Activated T-helper 17 cell treated with anti-CD3 and anti-CD28 coated beads, Interleukin-2, amount 50 U/mL, for 72 hours (primary cell): ENCODE data around the gene TINCR. TPM values are rescaled to one million over a fixed set of nuclear protein-coding genes. Genes with fewer than 3 reads are reported as not detected.

ENCODE experiments used
- ATAC-seq: fragments of 150-1000 bp; cut with Tn5 transposase; replicated peaks from 2 replicates; pipeline ENCODE4 v1.10.0; 2021; ENCODE audit warnings: mild to moderate bottlenecking, moderate library complexity
- H3K27ac Mint-ChIP-seq: one replicate; pipeline ENCODE4 v1.8.0; 2022; ENCODE audit warnings: mixed read lengths
- H3K27me3 Mint-ChIP-seq: one replicate; pipeline ENCODE4 v1.8.0; 2022; ENCODE audit warnings: mixed read lengths
- H3K36me3 Mint-ChIP-seq: one replicate; pipeline ENCODE4 v1.8.0; 2022; ENCODE audit warnings: low read depth, mild to moderate bottlenecking, mixed read lengths
- H3K4me1 Mint-ChIP-seq: one replicate; pipeline ENCODE4 v1.8.0; 2022; ENCODE audit warnings: mixed read lengths
- H3K4me3 Mint-ChIP-seq: one replicate; pipeline ENCODE4 v1.8.0; 2022; ENCODE audit warnings: mild to moderate bottlenecking, mixed read lengths
- H3K9me3 Mint-ChIP-seq: one replicate; pipeline ENCODE4 v1.8.0; 2022; ENCODE audit warnings: mixed read lengths
- total RNA-seq, 2 donors: library from RNA; stranded (reverse); gene quantifications; one replicate each; pipeline ENCODE4 v1.2.3, GENCODE V29; 2022

TINCR gene
- total RNA-seq, 2 donors from 2014 or later = 0.48 to 2.4 TPM

DNA sequence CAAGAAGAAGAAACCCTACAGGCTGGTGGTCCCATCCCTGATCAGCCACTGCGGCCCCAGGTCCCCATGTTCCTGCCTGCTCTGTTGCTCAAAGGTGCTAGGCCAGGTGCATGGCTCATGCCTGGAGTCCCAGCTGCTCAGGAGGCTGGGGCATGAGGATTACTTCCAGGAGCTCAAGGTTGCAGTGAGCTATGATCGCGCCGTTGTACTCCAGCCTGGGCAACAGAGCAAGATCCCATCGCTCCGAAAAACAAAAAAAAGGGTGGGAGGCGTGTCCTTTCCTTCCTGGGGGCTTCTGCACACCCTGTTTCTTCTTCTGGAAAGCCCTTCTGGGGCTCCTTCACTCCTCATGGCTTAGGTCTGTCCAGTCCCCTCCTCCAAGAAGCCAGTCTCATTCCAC is 11.9 kb upstream of the TINCR start:
- peaks cover 5% of the 10 kb centered on the region for H3K36me3 Mint-ChIP-seq
- no peak for ATAC-seq
- H3K27ac Mint-ChIP-seq = no peak overlapping the region
- H3K27me3 Mint-ChIP-seq = no peaks in the 10 kb centered on the region
- no peak overlapping the region for H3K4me3 Mint-ChIP-seq
- no peaks in the 10 kb centered on the region for H3K9me3 Mint-ChIP-seq
- peaks cover 8% of the 10 kb centered on the region for H3K4me1 Mint-ChIP-seq

DNA sequence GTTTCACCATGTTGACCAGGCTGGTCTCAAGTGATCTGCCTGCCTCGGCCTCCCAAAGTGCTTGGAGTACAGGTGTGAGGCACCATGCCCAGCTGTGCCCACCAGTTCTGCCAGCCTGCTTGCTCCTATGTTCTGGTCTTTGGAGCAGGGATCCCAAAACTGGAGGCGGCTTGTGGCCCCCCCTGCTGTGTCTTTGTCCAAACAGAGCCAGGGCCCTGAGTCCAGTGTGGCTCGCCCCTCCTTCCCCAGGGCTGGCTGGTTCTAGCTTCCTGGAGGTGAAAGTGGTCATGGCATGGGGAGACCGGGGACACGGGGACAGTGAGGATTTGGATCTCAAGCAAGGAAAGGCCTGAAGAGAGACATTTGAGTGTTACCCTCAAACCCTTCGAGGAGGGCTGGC is 11.5 kb upstream of the TINCR start:
- Mint-ChIP-seq H3K4me1 (peaks cover 8% of the 10 kb centered on the region), H3K9me3 (no peaks in the 10 kb centered on the region), H3K27me3 (no peaks in the 10 kb centered on the region), H3K4me3 (no peak overlapping the region), H3K27ac (no peak overlapping the region), H3K36me3 (peaks cover 5% of the 10 kb centered on the region)
- no peak for ATAC-seq

DNA sequence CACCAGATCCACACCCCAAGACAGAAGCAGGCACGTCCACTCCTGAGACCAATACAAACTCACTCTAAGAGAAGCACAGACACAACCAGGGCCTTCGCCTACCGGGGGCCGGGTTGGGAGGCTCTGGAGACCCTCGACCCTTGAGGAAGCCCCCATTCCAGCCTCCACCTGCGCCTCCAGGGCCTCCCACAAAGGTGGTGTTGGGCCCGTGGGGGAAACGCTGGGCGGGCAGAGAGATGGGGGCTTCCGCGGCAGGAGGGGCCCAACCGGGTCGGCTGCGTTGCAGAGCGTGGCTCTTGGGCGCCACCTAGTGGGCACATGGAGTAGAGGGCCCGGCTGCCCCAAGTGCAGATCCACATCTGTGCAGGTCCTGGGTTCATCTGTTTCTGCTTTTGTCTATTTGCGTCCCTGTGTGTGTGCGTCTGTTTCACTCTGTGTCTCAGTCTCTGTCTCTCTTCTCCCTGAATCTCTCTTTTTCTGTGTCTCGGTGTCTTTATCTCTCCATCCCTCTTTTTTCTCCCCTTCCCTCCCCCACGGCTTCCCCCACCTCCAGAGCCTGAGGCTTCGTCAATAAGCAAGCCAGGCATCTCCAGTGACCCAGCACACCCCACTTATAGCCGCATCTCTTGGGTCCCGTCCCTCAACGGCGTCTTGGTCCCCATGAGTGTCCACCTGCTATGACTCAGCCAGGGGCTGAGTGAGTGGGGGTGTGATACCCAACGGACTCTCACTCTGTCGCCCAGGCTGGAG is 10.5 kb upstream of the TINCR start:
- Mint-ChIP-seq H3K27ac (no peak overlapping the region), H3K9me3 (no peaks in the 10 kb centered on the region), H3K4me1 (peaks cover 8% of the 10 kb centered on the region), H3K36me3 (no peaks in the 10 kb centered on the region), H3K27me3 (no peaks in the 10 kb centered on the region), H3K4me3 (no peak overlapping the region)
- peak; percentile 84 for ATAC-seq

DNA sequence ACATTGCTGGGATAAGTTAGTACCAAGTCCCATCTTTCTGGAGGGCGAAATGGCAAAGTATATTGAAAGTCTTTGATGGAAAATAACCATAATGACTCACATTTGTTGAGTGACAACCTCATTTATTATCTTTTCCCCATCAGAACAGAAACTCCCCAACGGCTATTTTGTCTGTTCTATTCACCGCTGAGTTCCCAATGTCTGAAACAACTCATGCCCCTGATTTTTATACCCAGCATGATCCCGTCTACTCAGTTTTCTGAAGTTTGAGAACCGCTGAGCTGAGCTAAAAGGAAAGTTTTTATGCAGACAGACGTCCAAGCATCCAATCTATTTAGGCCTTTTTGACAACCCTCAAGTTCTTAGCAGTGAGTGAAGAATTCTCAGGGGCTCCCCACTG is 7.8 kb upstream of the TINCR start:
- Mint-ChIP-seq H3K27ac (no peak overlapping the region), H3K27me3 (no peaks in the 10 kb centered on the region), H3K4me1 (peaks cover 8% of the 10 kb centered on the region), H3K36me3 (no peaks in the 10 kb centered on the region), H3K4me3 (no peak overlapping the region), H3K9me3 (no peaks in the 10 kb centered on the region)
- ATAC-seq = peak; percentile 18

DNA sequence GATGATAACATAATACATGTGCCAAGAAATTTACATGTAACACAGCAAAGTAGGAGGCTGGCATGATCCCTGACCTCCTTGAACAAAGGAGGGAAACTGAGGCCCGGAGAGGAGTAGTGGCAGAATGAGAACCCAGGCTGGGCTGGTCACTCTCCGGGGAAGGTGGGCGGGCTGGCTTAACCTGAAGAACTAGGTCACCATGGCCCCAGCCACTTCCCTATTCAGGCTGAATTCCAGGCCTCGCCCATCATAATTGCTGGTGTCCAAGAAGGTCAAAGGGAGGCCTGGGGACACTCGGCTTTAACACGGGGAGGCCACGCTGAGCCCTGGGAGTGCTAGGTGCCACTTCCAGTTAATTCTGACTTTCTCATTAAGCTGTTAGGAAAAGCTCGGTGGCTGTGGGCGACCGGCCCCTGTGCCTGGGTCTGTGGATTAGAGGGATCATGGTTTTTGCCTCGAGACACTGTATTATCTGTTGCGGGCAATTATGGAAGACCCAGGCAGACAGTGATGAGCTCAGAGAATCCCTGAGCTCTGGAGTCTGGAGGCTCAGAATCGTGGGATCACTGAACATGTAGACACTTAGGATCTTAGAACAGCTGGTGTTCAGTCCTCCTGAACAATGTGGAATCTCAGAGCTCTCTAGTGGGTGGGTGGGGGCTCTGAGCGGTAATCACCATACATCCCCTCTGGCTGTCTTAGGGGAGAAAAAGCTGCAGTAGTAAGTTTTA is 5.0 kb upstream of the TINCR start:
- H3K9me3 Mint-ChIP-seq = no peaks in the 10 kb centered on the region
- ATAC-seq = no peak

DNA sequence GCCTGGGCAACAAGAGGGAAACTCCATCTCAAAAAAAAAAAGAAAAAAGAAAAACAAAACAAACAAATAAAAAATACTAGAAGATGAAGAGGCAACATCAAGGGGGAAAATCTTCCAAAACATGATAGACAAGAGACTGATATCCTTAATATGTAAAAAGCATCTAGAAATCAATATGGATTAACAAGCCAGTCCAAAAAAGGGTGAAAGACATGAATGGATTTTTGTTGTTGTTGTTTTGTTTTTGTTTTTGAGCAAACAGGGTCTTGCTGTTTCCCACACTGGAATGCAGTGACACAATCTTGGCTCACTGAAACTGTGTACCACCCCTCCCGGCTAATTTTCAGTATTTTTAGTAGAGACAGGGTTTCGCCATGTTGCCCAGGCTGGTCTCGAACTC is 4.0 kb upstream of the TINCR start:
- H3K4me3 Mint-ChIP-seq = no peak overlapping the region
- H3K9me3 Mint-ChIP-seq = no peaks in the 10 kb centered on the region
- H3K36me3 Mint-ChIP-seq = no peaks in the 10 kb centered on the region
- no peaks in the 10 kb centered on the region for H3K27me3 Mint-ChIP-seq
- H3K27ac Mint-ChIP-seq = no peak overlapping the region
- H3K4me1 Mint-ChIP-seq = no peaks in the 10 kb centered on the region
- no peak for ATAC-seq

More for the DNA sequence above, 5.0 kb upstream of the TINCR start:
- Mint-ChIP-seq H3K36me3 (no peaks in the 10 kb centered on the region), H3K4me3 (no peak overlapping the region), H3K27ac (no peak overlapping the region), H3K4me1 (peaks cover 1% of the 10 kb centered on the region), H3K27me3 (no peaks in the 10 kb centered on the region)

DNA sequence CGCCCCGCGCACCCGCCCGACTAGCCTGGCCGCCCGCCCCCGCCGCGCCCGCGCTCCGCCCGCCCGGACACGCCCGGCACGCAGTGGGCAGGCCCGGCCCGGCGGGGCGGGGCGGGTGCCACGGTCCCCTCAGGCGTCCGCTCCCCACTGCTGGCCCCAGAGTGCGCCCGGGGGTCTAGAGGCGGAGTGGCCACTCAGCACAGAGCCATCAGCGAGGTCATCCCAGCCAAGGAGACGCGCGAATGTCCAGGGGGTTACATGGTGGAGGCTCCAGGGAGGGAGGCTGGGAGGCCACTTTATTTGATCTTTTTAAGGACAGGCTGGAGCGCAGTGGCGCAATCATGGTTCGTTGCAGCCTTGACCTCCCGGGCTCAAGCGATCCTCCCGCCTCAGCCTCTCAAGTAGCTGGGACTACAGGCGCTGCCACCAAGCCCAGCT is 236 bp upstream of the TINCR start:
- H3K36me3 Mint-ChIP-seq = no peaks in the 10 kb centered on the region
- no peaks in the 10 kb centered on the region for H3K4me1 Mint-ChIP-seq
- H3K27ac Mint-ChIP-seq = no peak overlapping the region
- no peak overlapping the region for H3K4me3 Mint-ChIP-seq
- peaks cover 8% of the 10 kb centered on the region for H3K27me3 Mint-ChIP-seq
- H3K9me3 Mint-ChIP-seq = no peaks in the 10 kb centered on the region
- ATAC-seq = no peak

DNA sequence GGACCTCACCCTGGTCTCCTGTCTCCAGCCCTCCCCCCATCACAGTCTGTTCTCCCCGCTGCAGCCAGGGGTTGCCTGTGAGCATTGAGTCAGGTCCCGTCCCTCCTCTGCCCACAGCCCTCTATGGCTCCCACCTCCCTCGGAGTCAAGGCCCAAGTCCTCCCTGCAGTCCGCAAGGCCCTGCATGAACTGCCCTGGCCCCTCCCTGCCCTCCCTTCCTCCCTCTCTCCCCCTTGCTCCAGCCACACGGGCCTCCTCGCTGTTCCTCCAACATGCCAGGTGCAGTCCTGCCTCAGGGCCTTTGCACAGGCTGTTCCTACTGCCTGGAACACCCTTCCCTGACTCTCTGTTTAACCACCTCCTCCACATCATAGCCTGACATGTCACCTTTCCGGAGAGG is 2.8 kb downstream of the TINCR start:
- Mint-ChIP-seq H3K9me3 (peaks cover 6% of the 10 kb centered on the region), H3K27ac (no peak overlapping the region), H3K27me3 (peaks cover 15% of the 10 kb centered on the region), H3K36me3 (no peaks in the 10 kb centered on the region), H3K4me3 (no peak overlapping the region), H3K4me1 (no peaks in the 10 kb centered on the region)
- no peak for ATAC-seq

DNA sequence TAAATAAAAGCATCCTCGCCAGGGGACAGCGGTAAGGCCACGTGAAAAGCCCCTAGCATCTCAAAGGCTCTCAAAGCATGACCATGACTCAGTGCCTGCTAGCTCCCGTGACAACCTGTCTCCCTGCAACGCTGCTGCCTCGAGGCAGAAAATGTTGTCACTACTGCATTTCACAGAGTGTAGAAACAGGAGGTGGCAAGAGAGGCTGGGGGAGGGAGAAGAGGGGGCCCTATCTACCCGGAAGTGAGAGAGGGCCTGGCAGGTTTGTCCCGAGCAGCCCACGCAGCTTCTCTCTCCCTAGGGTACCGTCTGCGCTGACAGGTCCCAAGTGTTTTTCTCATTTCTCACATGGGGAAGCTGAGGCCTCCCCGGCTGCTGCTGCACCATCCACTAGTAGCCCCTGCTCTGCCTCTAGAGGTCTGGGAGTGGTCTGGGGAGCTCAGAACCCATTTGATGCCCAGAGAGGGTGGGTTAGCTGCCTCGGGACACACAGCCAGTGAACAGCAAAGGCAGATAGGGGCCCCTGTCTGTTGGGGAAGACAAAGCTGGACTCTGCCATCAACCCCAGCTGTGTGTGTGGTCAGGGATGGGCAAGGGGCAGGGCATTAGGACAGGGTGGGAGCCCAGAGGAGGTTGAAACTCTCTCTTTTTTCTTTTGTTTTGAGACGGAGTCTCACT is 3.7 kb downstream of the TINCR start:
- no peak for ATAC-seq
- Mint-ChIP-seq H3K27ac (no peak overlapping the region), H3K27me3 (peaks cover 15% of the 10 kb centered on the region), H3K9me3 (peaks cover 6% of the 10 kb centered on the region), H3K36me3 (no peaks in the 10 kb centered on the region), H3K4me1 (no peaks in the 10 kb centered on the region), H3K4me3 (no peak overlapping the region)

DNA sequence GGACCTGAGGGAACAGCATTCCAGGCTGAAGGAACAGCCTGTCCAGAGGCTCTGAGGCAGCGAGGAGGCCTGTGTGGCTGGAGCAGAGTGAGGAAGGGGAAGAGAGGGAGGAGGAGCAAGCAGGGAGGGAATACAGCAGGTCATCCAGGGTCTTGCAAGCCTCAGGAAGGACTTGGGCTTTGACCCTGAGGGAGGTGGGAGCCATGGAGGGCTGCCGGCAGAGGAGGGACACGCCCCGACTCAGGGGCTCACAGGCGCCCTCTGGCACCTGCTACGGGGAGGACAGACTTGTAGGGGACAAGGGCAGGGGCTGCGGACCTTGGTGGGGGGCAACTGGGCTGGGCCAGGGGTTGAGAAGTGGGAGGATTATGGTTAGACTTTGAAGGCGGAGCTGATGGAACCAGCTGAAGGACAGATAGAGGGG is 4.7 kb downstream of the TINCR start:
- Mint-ChIP-seq H3K4me3 (no peak overlapping the region), H3K4me1 (no peaks in the 10 kb centered on the region), H3K9me3 (peaks cover 6% of the 10 kb centered on the region), H3K36me3 (no peaks in the 10 kb centered on the region), H3K27ac (no peak overlapping the region), H3K27me3 (peaks cover 22% of the 10 kb centered on the region)
- ATAC-seq = no peak

DNA sequence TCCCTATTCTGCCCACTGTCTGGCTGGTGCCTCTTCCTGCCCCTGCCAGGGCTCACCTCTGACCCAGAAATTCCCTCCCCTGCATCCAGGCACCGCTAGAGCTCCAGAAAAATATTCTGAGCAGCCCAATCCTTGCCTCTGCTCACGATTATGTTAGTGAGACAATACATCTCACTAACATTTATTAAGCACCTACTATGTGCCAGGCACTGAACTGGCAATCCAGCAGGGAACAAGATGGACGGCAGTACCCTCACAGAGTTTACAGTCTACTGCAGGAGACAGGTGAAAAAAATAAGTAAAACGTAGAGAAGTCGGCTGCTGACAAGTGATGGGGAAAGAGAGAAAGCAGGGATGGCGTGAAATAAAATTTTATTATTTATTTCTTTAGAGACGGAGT is 5.5 kb downstream of the TINCR start:
- H3K4me3 Mint-ChIP-seq = no peak overlapping the region
- H3K9me3 Mint-ChIP-seq = peaks cover 6% of the 10 kb centered on the region
- no peaks in the 10 kb centered on the region for H3K36me3 Mint-ChIP-seq
- no peak for ATAC-seq
- peaks cover 24% of the 10 kb centered on the region for H3K27me3 Mint-ChIP-seq
- peaks cover 2% of the 10 kb centered on the region for H3K4me1 Mint-ChIP-seq
- H3K27ac Mint-ChIP-seq = no peak overlapping the region

DNA sequence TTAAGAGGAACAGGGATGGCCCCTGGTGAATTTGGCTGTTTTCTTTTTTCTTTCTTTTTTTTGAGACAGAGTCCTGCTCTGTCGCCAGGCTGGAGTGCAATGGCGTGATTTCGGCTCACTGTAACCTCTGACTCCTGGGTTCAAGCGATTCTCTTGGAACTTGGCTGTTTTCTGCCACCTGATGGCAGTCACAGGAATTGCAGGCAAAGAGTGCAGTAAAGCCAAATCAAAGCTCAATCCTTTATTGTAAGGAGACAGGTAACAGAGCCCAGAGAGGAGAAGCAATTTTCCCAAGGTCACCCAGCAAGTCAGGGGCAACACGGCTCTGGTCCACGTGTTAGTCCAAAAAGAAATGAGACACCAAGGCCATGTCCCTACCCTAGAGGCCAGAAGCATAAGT is 6.2 kb downstream of the TINCR start:
- no peak overlapping the region for H3K27ac Mint-ChIP-seq

DNA sequence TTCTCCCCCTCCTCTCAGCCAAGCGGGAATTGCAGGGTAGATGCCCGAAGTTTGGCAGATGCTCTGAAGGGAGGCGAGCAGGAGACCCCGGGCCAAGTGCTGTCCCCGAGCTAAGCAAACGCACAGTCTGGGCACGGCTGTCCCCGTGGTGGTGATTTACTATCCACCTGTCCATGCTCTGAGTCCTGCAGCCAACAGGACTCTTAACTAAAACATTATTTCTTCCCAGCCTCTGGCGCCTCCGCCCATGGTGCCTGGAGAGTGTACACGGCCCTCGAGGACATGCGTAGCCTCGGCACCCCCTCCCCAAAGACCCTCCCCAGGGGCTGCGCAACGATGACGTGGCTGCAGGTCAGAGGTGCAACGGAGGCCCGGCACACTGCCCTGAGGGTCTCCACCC is 7.6 kb downstream of the TINCR start:
- Mint-ChIP-seq H3K4me1 (peaks cover 9% of the 10 kb centered on the region), H3K27ac (no peak overlapping the region), H3K9me3 (peaks cover 6% of the 10 kb centered on the region), H3K36me3 (no peaks in the 10 kb centered on the region), H3K4me3 (no peak overlapping the region), H3K27me3 (peaks cover 29% of the 10 kb centered on the region)
- ATAC-seq = no peak

More for the DNA sequence above, 6.2 kb downstream of the TINCR start:
- Mint-ChIP-seq H3K36me3 (no peaks in the 10 kb centered on the region), H3K9me3 (peaks cover 6% of the 10 kb centered on the region), H3K4me3 (no peak overlapping the region), H3K27me3 (peaks cover 31% of the 10 kb centered on the region), H3K4me1 (peaks cover 9% of the 10 kb centered on the region)
- ATAC-seq = no peak

DNA sequence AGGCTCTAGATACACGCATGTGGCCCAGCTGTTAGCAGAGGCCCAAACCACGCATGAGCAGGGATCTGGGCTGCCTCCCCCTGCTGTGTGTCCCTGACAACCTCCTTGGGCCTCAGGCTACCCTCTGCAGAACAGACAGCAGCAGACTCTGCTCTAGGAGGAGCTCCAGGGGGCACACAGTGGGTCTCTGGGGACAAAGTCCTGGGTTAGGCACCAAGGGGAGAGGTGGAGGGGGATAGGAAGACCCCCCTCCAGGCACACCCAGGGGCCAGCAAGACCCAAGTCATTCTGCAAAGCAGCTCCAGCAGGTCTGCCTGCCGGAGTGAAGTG is 8.0 kb downstream of the TINCR start:
- H3K27ac Mint-ChIP-seq = no peak overlapping the region
- no peaks in the 10 kb centered on the region for H3K36me3 Mint-ChIP-seq
- H3K27me3 Mint-ChIP-seq = peaks cover 27% of the 10 kb centered on the region
- H3K4me3 Mint-ChIP-seq = no peak overlapping the region
- peaks cover 9% of the 10 kb centered on the region for H3K4me1 Mint-ChIP-seq
- no peak for ATAC-seq
- peaks cover 6% of the 10 kb centered on the region for H3K9me3 Mint-ChIP-seq

DNA sequence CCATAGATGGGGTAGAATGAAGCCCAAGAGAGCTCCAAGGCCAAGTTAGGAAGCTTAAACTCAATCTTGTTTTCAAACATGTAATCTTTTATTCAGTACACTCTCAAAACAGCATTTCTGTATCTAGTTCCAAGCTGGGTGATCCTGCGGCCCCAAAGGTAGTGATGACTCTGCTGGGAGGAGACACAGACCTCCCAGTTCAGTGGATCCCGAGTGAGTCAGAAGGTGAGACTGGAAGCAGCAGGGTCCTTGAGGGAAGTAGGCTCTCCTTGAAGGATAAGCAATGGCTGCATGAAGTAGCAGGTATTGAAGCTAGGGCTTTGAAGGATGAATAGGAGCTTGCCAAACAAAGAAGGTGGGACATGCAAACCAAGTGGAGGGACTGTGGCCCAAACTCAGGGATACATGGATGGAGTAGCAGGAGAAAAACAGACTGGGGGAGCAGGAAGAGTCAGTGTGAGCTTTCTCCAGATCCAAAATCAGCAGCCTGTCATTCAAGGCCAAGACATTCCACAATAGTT is 9.6 kb downstream of the TINCR start:
- Mint-ChIP-seq H3K4me3 (no peak overlapping the region), H3K9me3 (peaks cover 6% of the 10 kb centered on the region), H3K36me3 (no peaks in the 10 kb centered on the region), H3K27me3 (peaks cover 25% of the 10 kb centered on the region), H3K27ac (no peak overlapping the region), H3K4me1 (peaks cover 9% of the 10 kb centered on the region)
- ATAC-seq = no peak
